HUES6 (cell line): ENCODE results near the gene NRXN3.
A peak's percentile ranks its signal among the peaks of the same experiment; 100 is the strongest.

Source experiments
- H3K27ac ChIP-seq: 2 replicates; pipeline ENCODE4 v1.7.0; 2013; ENCODE audit warnings: low read depth, mild to moderate bottlenecking, low read length, inconsistent platforms
- H3K27me3 ChIP-seq: 2 replicates; pipeline ENCODE4 v1.6.1; 2013; ENCODE audit warnings: low read length; ENCODE audit not compliant: control insufficient read depth, insufficient read depth
- H3K36me3 ChIP-seq: 2 replicates; pipeline ENCODE4 v1.6.1; 2013; ENCODE audit warnings: low read length; ENCODE audit not compliant: control insufficient read depth, insufficient read depth
- H3K4me1 ChIP-seq: 2 replicates; pipeline ENCODE4 v1.6.1; 2013; ENCODE audit warnings: low read length; ENCODE audit not compliant: control insufficient read depth, insufficient read depth
- H3K4me3 ChIP-seq: 2 replicates; pipeline ENCODE4 v1.5.1; 2013; ENCODE audit warnings: low read depth, low read length
- H3K9ac ChIP-seq: one replicate; pipeline ENCODE4 v1.6.1; 2013; ENCODE audit warnings: mild to moderate bottlenecking, low read length
- H3K9me3 ChIP-seq: 2 replicates; pipeline ENCODE4 v1.6.1; 2013; ENCODE audit warnings: low read depth, low read length; ENCODE audit not compliant: control insufficient read depth, insufficient read depth

NRXN3 gene

DNA sequence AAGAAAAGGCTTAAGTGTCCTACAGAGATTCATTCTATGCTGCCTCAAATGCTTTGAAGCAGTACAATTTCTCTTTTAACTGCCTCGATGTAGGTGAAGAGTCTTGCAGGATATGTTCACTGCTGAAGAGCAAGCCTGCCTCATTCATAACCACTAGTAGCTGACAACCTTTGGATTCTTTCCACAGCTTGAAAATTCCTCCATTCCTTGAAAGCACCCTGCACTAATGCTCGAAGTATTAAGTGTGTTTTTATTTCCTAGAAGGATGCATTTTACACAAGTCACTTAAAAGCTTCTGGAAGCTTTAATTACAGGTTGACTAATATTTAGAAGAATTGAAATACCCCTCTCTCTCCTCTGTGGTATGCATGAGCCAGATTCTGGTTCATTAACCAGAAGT is 1611.7 kb downstream of the NRXN3 start:
- Histone ChIP-seq H3K9me3 (peaks cover 5% of the 10 kb centered on the region; the same call in 1 of the 2 replicates), H3K27ac (no peak overlapping the region), H3K4me1 (no peaks in the 10 kb centered on the region), H3K4me3 (no peak overlapping the region), H3K36me3 (no peaks in the 10 kb centered on the region), H3K27me3 (no peaks in the 10 kb centered on the region), H3K9ac (no peak overlapping the region)

GRCh38 chr14:79783041-79783440 is 1612.9 kb downstream of the NRXN3 start:
- H3K4me3 ChIP-seq: no peak overlapping the region
- no peak overlapping the region for H3K9ac ChIP-seq
- no peaks in the 10 kb centered on the region for H3K4me1 ChIP-seq
- no peak overlapping the region for H3K27ac ChIP-seq
- peaks cover 6% of the 10 kb centered on the region; the same call in 1 of the 2 replicates for H3K9me3 ChIP-seq
- H3K27me3 ChIP-seq: no peaks in the 10 kb centered on the region
- no peaks in the 10 kb centered on the region for H3K36me3 ChIP-seq

- H3K9ac ChIP-seq: no peak overlapping the region
- no peak overlapping the region for H3K27ac ChIP-seq
- no peaks in the 10 kb centered on the region for H3K4me1 ChIP-seq
- peaks cover 10% of the 10 kb centered on the region; the same call in 1 of the 2 replicates for H3K9me3 ChIP-seq
- H3K27me3 ChIP-seq: no peaks in the 10 kb centered on the region
- H3K4me3 ChIP-seq: no peak overlapping the region
- no peaks in the 10 kb centered on the region for H3K36me3 ChIP-seq
Observed at GRCh38 chr14:79786522-79786921, 1616.3 kb downstream of the NRXN3 start.

GRCh38 chr14:79788346-79788745 is 1618.2 kb downstream of the NRXN3 start:
- Histone ChIP-seq H3K4me3 (no peak overlapping the region), H3K27me3 (no peaks in the 10 kb centered on the region), H3K9ac (no peak overlapping the region), H3K27ac (no peak overlapping the region), H3K4me1 (no peaks in the 10 kb centered on the region), H3K36me3 (no peaks in the 10 kb centered on the region), H3K9me3 (peaks cover 10% of the 10 kb centered on the region; the same call in 1 of the 2 replicates)

- Histone ChIP-seq H3K4me1 (0 out of 2 replicates have a peak, but pooled peaks cover under 1% of the 10 kb centered on the region), H3K27me3 (no peaks in the 10 kb centered on the region), H3K9me3 (0 out of 2 replicates have a peak, but pooled peaks cover 5% of the 10 kb centered on the region), H3K27ac (no peak overlapping the region), H3K4me3 (no peak overlapping the region), H3K9ac (no peak overlapping the region), H3K36me3 (no peaks in the 10 kb centered on the region)
Observed at GRCh38 chr14:79791055-79791732, 1621.0 kb downstream of the NRXN3 start.

GRCh38 chr14:79802093-79802492 is 1631.9 kb downstream of the NRXN3 start:
- Histone ChIP-seq H3K9ac (no peak overlapping the region), H3K9me3 (no peaks in the 10 kb centered on the region), H3K4me1 (no peaks in the 10 kb centered on the region), H3K36me3 (no peaks in the 10 kb centered on the region), H3K27me3 (no peaks in the 10 kb centered on the region), H3K27ac (no peak overlapping the region), H3K4me3 (no peak overlapping the region)

DNA sequence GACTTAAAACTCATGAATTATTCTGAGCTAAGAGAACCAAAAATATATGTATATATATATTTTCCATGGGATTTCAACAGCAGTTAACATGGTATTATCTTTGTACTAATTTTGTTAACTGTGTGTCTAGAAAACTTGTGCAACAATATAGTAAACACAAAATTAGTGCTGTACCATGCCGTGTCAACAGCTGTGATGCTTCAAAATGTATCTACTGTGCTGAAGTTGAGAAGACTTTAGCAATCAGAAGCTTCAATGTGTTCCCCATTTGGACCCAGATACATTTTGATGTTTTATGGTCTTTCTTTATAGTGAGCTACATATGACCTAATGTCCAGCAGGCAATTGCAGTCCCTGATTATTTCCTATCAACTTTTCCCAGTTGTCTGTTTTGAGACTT is 1635.5 kb downstream of the NRXN3 start:
- Histone ChIP-seq H3K9ac (no peak overlapping the region), H3K27me3 (no peaks in the 10 kb centered on the region), H3K36me3 (no peaks in the 10 kb centered on the region), H3K9me3 (no peaks in the 10 kb centered on the region), H3K27ac (no peak overlapping the region), H3K4me1 (no peaks in the 10 kb centered on the region), H3K4me3 (no peak overlapping the region)

- no peak overlapping the region for H3K4me3 ChIP-seq
- no peak overlapping the region for H3K9ac ChIP-seq
- no peaks in the 10 kb centered on the region for H3K36me3 ChIP-seq
- H3K27ac ChIP-seq: no peak overlapping the region
- H3K27me3 ChIP-seq: no peaks in the 10 kb centered on the region
- peaks cover 3% of the 10 kb centered on the region; the same call in 1 of the 2 replicates for H3K9me3 ChIP-seq
- H3K4me1 ChIP-seq: no peaks in the 10 kb centered on the region
Observed at GRCh38 chr14:79809849-79810612, 1639.9 kb downstream of the NRXN3 start.

GRCh38 chr14:79820866-79821535 is 1650.8 kb downstream of the NRXN3 start:
- H3K27ac ChIP-seq: peak overlapping the region; percentile 18; the same call in 1 of the 2 replicates
- peaks cover 25% of the 10 kb centered on the region for H3K4me1 ChIP-seq
- no peaks in the 10 kb centered on the region for H3K9me3 ChIP-seq
- H3K27me3 ChIP-seq: no peaks in the 10 kb centered on the region
- H3K9ac ChIP-seq: no peak overlapping the region
- no peaks in the 10 kb centered on the region for H3K36me3 ChIP-seq
- H3K4me3 ChIP-seq: no peak overlapping the region

- H3K36me3 ChIP-seq: no peaks in the 10 kb centered on the region
- no peaks in the 10 kb centered on the region for H3K9me3 ChIP-seq
- H3K9ac ChIP-seq: no peak overlapping the region
- no peak overlapping the region for H3K4me3 ChIP-seq
- H3K27me3 ChIP-seq: no peaks in the 10 kb centered on the region
- peaks cover 25% of the 10 kb centered on the region for H3K4me1 ChIP-seq
- H3K27ac ChIP-seq: no peak overlapping the region
Observed at GRCh38 chr14:79822034-79822433, 1651.9 kb downstream of the NRXN3 start.

- H3K27me3 ChIP-seq: no peaks in the 10 kb centered on the region
- peaks cover 25% of the 10 kb centered on the region for H3K4me1 ChIP-seq
- no peaks in the 10 kb centered on the region for H3K36me3 ChIP-seq
- no peak overlapping the region for H3K27ac ChIP-seq
- H3K9me3 ChIP-seq: no peaks in the 10 kb centered on the region
- no peak overlapping the region for H3K4me3 ChIP-seq
- H3K9ac ChIP-seq: no peak overlapping the region
Observed at GRCh38 chr14:79825046-79825521, 1654.9 kb downstream of the NRXN3 start.
